Nephron (organoid): ENCODE results near the gene CENPP.
"Not testable (repeated sequence)": the region's sequence is repeated elsewhere in the genome, so short reads cannot be mapped to it uniquely, and the experiment has no call there.

ENCODE experiments used
- H3K27ac Mint-ChIP-seq, 3 experiments: 2 replicates each; pipeline ENCODE4 v1.8.0; 2020; ENCODE audit warnings: mixed read lengths in 3 of 3, mild to moderate bottlenecking in 2 of 3, moderate library complexity in 1 of 3
- H3K27me3 Mint-ChIP-seq: 2 replicates; pipeline ENCODE4 v1.8.0; 2021; ENCODE audit warnings: low read depth, mild to moderate bottlenecking, moderate library complexity, mixed read lengths
- H3K36me3 Mint-ChIP-seq: 2 replicates; pipeline ENCODE4 v1.8.0; 2020; ENCODE audit warnings: low read depth, mixed read lengths
- H3K4me1 Mint-ChIP-seq: 2 replicates; pipeline ENCODE4 v1.8.0; 2020; ENCODE audit warnings: mixed read lengths
- H3K4me3 Mint-ChIP-seq, 3 experiments: 2 replicates each; pipeline ENCODE4 v1.8.0; 2020; ENCODE audit warnings: mild to moderate bottlenecking in 3 of 3, mixed read lengths in 3 of 3, moderate library complexity in 2 of 3
- H3K9me3 Mint-ChIP-seq: 2 replicates; pipeline ENCODE4 v1.8.0; 2020; ENCODE audit warnings: mixed read lengths
- TF ChIP-seq, protein P1 (sequence below), 3 experiments: fragments of 200-600 bp; sonication (generic); IDR thresholded peaks; one replicate each; pipeline ENCODE4 v1.5.0; 2021; ENCODE audit warnings: antibody characterized with exemption in 3 of 3; ENCODE audit not compliant: unreplicated experiment in 3 of 3

The CENPP gene

DNA sequence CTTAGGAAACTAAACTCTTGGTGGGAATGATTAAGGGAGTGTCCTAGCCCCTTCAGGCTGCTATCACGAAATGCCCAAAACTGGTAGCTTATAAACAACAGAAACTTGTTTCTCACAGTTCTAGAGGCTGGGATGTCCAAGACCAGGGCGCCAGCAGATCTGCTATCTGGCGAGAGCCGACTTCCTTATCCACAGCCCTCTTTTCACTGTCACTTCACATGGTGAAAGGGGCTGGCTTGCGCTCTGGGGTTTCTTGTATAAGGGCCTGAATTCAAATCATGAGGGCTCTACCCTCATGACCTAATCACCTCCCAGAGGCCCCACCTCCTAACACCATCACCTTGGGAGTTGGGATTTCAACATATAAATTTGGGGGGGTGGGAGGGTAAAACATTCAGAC lies 295.1 kb downstream of the CENPP start:
- peaks cover 17% of the 10 kb centered on the region for H3K4me1 Mint-ChIP-seq
- H3K27me3 Mint-ChIP-seq, result no peaks in the 10 kb centered on the region
- peaks cover 47% of the 10 kb centered on the region for H3K36me3 Mint-ChIP-seq
- TF ChIP-seq, protein P1, sequence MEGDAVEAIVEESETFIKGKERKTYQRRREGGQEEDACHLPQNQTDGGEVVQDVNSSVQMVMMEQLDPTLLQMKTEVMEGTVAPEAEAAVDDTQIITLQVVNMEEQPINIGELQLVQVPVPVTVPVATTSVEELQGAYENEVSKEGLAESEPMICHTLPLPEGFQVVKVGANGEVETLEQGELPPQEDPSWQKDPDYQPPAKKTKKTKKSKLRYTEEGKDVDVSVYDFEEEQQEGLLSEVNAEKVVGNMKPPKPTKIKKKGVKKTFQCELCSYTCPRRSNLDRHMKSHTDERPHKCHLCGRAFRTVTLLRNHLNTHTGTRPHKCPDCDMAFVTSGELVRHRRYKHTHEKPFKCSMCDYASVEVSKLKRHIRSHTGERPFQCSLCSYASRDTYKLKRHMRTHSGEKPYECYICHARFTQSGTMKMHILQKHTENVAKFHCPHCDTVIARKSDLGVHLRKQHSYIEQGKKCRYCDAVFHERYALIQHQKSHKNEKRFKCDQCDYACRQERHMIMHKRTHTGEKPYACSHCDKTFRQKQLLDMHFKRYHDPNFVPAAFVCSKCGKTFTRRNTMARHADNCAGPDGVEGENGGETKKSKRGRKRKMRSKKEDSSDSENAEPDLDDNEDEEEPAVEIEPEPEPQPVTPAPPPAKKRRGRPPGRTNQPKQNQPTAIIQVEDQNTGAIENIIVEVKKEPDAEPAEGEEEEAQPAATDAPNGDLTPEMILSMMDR (IDR thresholded peaks at IDR 0.05; ENCODE audit: unreplicated experiment in 3 of 3), result no peak
- H3K9me3 Mint-ChIP-seq, result no peaks in the 10 kb centered on the region
- peak overlapping the region in 1 of 3 experiments; percentile 54 for H3K27ac Mint-ChIP-seq
- no peak overlapping the region for H3K4me3 Mint-ChIP-seq

DNA sequence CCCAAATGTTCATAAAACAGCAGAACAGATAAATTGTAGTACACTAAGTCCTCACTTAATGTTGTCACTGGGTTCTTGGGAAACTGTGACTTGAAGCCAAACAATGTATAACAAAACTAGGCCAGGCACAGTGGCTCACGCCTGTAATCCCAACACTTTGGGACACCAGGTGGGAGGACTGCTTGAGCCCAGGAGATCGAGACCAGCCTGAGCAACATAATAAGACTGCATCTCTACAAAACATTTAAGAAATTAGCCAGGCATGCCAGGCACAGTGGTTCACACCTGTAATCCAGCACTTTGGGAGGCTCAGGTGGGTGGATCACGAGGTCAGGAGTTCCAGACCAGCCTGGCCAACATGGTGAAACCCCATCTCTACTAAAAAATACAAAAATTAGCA lies 298.2 kb downstream of the CENPP start:
- H3K4me1 Mint-ChIP-seq, H3K4me3 Mint-ChIP-seq, H3K27me3 Mint-ChIP-seq, H3K9me3 Mint-ChIP-seq, H3K27ac Mint-ChIP-seq: not testable (repeated sequence)
- peaks cover 59% of the 10 kb centered on the region for H3K36me3 Mint-ChIP-seq

DNA sequence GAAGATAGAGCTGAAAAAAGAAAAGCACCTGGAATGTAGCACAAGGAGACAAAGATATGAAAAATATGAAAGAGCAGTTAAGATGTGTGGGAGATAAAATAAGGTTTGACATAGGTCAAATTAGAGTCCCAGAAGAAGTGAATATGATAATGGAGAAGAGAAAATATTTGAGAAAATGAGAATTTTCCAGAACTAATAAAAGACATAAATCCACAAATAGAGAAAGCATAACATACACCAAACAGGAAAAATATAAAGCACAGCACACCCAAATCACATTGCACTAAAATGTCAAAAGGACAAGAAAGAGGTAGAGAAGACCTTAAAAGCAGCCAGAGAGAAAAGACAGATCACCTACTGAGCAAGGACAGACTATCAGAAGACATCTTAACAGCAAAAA lies 300.7 kb downstream of the CENPP start:
- Mint-ChIP-seq H3K27ac (no peak overlapping the region), H3K9me3 (peaks cover 10% of the 10 kb centered on the region), H3K4me1 (peaks cover 5% of the 10 kb centered on the region), H3K36me3 (peaks cover 70% of the 10 kb centered on the region), H3K4me3 (no peak overlapping the region), H3K27me3 (no peaks in the 10 kb centered on the region)
- TF ChIP-seq, protein P1 (IDR thresholded peaks at IDR 0.05; ENCODE audit: unreplicated experiment in 3 of 3), result no peak

GRCh38 chr9:92627651-92628050 lies 301.9 kb downstream of the CENPP start:
- Mint-ChIP-seq H3K27me3 (no peaks in the 10 kb centered on the region), H3K4me3 (no peak overlapping the region), H3K27ac (no peak overlapping the region), H3K9me3 (peaks cover 10% of the 10 kb centered on the region), H3K36me3 (peaks cover 70% of the 10 kb centered on the region), H3K4me1 (peaks cover 5% of the 10 kb centered on the region)
- TF ChIP-seq, protein P1 (IDR thresholded peaks at IDR 0.05; ENCODE audit: unreplicated experiment in 3 of 3), result no peak

GRCh38 chr9:92631452-92632343 lies 305.9 kb downstream of the CENPP start:
- peaks cover 5% of the 10 kb centered on the region for H3K9me3 Mint-ChIP-seq
- peaks cover 10% of the 10 kb centered on the region for H3K4me1 Mint-ChIP-seq
- TF ChIP-seq, protein P1 (IDR thresholded peaks at IDR 0.05; ENCODE audit: unreplicated experiment in 3 of 3), result no peak
- H3K36me3 Mint-ChIP-seq, result peaks cover 54% of the 10 kb centered on the region
- no peaks in the 10 kb centered on the region for H3K27me3 Mint-ChIP-seq
- H3K27ac Mint-ChIP-seq, result no peak overlapping the region
- H3K4me3 Mint-ChIP-seq, result no peak overlapping the region

DNA sequence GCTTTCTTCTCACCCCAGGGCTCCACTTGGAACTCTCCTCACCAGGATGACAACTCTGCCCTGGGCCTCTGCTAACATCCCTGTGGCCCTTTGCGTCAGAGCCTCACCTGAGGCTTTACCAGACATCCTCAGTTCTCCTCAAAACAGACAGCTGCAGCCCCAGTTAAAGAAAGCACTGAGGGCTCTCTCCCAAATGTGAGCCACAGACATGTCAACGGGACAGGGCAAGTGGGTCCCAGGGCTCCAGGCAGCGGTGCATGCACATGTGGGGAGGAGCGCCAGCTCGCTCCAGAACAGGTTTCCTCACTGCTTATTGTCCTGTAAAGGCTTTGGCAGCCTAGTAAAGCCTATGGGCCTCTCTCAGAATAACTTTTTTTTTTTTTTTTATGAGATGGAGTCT lies 306.9 kb downstream of the CENPP start:
- H3K9me3 Mint-ChIP-seq, result peaks cover 5% of the 10 kb centered on the region
- H3K27me3 Mint-ChIP-seq, result no peaks in the 10 kb centered on the region
- no peak overlapping the region for H3K27ac Mint-ChIP-seq
- H3K36me3 Mint-ChIP-seq, result peaks cover 44% of the 10 kb centered on the region
- peaks cover 10% of the 10 kb centered on the region for H3K4me1 Mint-ChIP-seq
- H3K4me3 Mint-ChIP-seq, result no peak overlapping the region
- TF ChIP-seq, protein P1 (IDR thresholded peaks at IDR 0.05; ENCODE audit: unreplicated experiment in 3 of 3), result no peak
